GM13976 (cell line): Measurements from ENCODE around the gene SNCAIP.

Source experiments
- DNase-seq: peaks from one replicate; pipeline ENCODE4 v3.0.0; 2012; ENCODE audit warnings: low spot score
- CTCF ChIP-seq: IDR thresholded peaks from 2 replicates; pipeline ENCODE4 v1.5.1; 2012; ENCODE audit warnings: borderline replicate concordance, mild to moderate bottlenecking; ENCODE audit not compliant: insufficient read depth; ENCODE audit errors: extremely low read depth, missing control alignments, control extremely low read depth
- in situ Hi-C: fragments of 300-500 bp; cut with MboI; formaldehyde crosslinking; loops from one replicate; pipeline ENCODE4 v1.12.0; 2022; ENCODE audit warnings: low sequenced_read_pairs, mixed read lengths, inconsistent platforms; ENCODE audit not compliant: unreplicated experiment

The SNCAIP gene

GRCh38 chr5:122362361-122362760, 50.3 kb downstream of the SNCAIP start:
- in situ Hi-C loops: no loop called here
- no peak for DNase-seq
- no peak for TF ChIP-seq CTCF

- in situ Hi-C loops: no loop called here
- no peak for TF ChIP-seq CTCF
- DNase-seq: no peak
These were observed 51.6 kb downstream of the SNCAIP start for GRCh38 chr5:122363623-122364022.

- no peak for DNase-seq
- no peak for TF ChIP-seq CTCF
- in situ Hi-C loops: no loop called here
These were observed 54.5 kb downstream of the SNCAIP start for GRCh38 chr5:122366501-122366900.

- in situ Hi-C loops: no loop called here
These were observed 55.4 kb downstream of the SNCAIP start for GRCh38 chr5:122367456-122367855.

GRCh38 chr5:122368510-122369251, 56.6 kb downstream of the SNCAIP start:
- no peak for DNase-seq
- TF ChIP-seq CTCF: no peak
- in situ Hi-C loops: no loop called here

More at GRCh38 chr5:122367456-122367855, 55.4 kb downstream of the SNCAIP start:
- DNase-seq: no peak
- no peak for TF ChIP-seq CTCF

GRCh38 chr5:122369253-122369815, 57.3 kb downstream of the SNCAIP start:
- in situ Hi-C loops: no loop called here
- no peak for TF ChIP-seq CTCF
- no peak for DNase-seq
